AG09319 (cell line): ENCODE measurements around the gene CRACDL.

Source experiments
- DNase-seq: peaks from one replicate; pipeline ENCODE4 v3.0.0-alpha.2; 2010; ENCODE audit warnings: low read depth; ENCODE audit errors: extremely low read depth
- TF ChIP-seq, protein P1 (sequence below): IDR thresholded peaks from 2 replicates; pipeline ENCODE4 v1.5.1; 2011; ENCODE audit warnings: low read depth, mild to moderate bottlenecking, inconsistent platforms, low read length, moderate library complexity

Gene CRACDL

GRCh38 chr2:98924910-98925309, 11.1 kb downstream of the CRACDL start:
- TF ChIP-seq, protein P1, sequence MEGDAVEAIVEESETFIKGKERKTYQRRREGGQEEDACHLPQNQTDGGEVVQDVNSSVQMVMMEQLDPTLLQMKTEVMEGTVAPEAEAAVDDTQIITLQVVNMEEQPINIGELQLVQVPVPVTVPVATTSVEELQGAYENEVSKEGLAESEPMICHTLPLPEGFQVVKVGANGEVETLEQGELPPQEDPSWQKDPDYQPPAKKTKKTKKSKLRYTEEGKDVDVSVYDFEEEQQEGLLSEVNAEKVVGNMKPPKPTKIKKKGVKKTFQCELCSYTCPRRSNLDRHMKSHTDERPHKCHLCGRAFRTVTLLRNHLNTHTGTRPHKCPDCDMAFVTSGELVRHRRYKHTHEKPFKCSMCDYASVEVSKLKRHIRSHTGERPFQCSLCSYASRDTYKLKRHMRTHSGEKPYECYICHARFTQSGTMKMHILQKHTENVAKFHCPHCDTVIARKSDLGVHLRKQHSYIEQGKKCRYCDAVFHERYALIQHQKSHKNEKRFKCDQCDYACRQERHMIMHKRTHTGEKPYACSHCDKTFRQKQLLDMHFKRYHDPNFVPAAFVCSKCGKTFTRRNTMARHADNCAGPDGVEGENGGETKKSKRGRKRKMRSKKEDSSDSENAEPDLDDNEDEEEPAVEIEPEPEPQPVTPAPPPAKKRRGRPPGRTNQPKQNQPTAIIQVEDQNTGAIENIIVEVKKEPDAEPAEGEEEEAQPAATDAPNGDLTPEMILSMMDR, result no peak
- DNase-seq, result no peak

- TF ChIP-seq, protein P1, result no peak
- DNase-seq, result no peak
Measured at GRCh38 chr2:98924038-98924830, 11.8 kb downstream of the CRACDL start.

- TF ChIP-seq, protein P1, result no peak; the same call in 1 of the 2 replicates
- no peak for DNase-seq
Measured at GRCh38 chr2:98923244-98923940, 12.6 kb downstream of the CRACDL start.

- TF ChIP-seq, protein P1, result no peak
- DNase-seq, result no peak
Measured at GRCh38 chr2:98921062-98921461, 15.0 kb downstream of the CRACDL start.

DNA sequence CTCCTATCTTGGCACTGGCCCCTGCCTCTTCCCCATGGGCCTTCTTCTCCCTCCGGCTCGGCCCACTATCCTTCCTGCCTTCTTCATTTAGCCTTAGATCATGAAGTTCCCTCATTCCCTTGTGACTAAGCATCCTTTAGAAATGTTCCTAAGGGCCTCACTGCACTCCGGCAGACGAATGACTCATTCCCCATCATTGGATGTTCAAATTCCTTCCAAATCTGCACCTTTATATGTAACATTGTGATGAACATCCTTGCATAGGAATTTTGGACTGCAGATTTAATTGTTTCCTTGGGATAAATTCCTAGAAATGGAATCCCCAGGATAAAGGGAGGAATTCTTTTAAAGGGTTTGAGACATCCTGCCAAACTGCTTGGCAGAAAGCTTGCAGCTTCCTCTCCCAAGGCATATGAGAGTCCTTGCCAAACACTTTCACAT, 19.0 kb downstream of the CRACDL start:
- no peak for DNase-seq
- TF ChIP-seq, protein P1, result no peak

- TF ChIP-seq, protein P1, result no peak
- DNase-seq, result no peak
Measured at GRCh38 chr2:98915751-98916358, 20.2 kb downstream of the CRACDL start.
